HEK293T (cell line): Measurements from ENCODE around the gene GLMN.

Experiments used
- FOXA1 ChIP-seq: fragments of 450-650 bp; IDR thresholded peaks from 2 replicates; pipeline ENCODE4 v1.6.1; 2016; ENCODE audit warnings: mild to moderate bottlenecking
- FOXK2 ChIP-seq: fragments of 450-650 bp; IDR thresholded peaks from 2 replicates; pipeline ENCODE4 v1.6.1; 2016; ENCODE audit warnings: mild to moderate bottlenecking
- FOXM1 ChIP-seq: fragments of 450-650 bp; IDR thresholded peaks from 2 replicates; pipeline ENCODE4 v1.6.1; 2017; ENCODE audit warnings: mild to moderate bottlenecking, borderline replicate concordance
- ZNF384 ChIP-seq: fragments of 450-650 bp; IDR thresholded peaks from 2 replicates; pipeline ENCODE4 v1.6.1; 2016

GRCh38 chr1:92211166-92211565 lies 87.6 kb downstream of the GLMN start:
- TF ChIP-seq FOXA1 = no peak
- TF ChIP-seq FOXM1 = no peak
- TF ChIP-seq ZNF384 = no peak
- no peak for TF ChIP-seq FOXK2
